GM19351 (cell line): Measurements from ENCODE around the gene SESN2.

Experiments
- ATAC-seq: cut with Tn5 transposase; IDR thresholded peaks from one replicate; pipeline ENCODE4 v1.9.1; 2021; ENCODE audit warnings: mild to moderate bottlenecking, moderate library complexity; ENCODE audit not compliant: unreplicated experiment

SESN2 gene, protein sequence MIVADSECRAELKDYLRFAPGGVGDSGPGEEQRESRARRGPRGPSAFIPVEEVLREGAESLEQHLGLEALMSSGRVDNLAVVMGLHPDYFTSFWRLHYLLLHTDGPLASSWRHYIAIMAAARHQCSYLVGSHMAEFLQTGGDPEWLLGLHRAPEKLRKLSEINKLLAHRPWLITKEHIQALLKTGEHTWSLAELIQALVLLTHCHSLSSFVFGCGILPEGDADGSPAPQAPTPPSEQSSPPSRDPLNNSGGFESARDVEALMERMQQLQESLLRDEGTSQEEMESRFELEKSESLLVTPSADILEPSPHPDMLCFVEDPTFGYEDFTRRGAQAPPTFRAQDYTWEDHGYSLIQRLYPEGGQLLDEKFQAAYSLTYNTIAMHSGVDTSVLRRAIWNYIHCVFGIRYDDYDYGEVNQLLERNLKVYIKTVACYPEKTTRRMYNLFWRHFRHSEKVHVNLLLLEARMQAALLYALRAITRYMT

DNA sequence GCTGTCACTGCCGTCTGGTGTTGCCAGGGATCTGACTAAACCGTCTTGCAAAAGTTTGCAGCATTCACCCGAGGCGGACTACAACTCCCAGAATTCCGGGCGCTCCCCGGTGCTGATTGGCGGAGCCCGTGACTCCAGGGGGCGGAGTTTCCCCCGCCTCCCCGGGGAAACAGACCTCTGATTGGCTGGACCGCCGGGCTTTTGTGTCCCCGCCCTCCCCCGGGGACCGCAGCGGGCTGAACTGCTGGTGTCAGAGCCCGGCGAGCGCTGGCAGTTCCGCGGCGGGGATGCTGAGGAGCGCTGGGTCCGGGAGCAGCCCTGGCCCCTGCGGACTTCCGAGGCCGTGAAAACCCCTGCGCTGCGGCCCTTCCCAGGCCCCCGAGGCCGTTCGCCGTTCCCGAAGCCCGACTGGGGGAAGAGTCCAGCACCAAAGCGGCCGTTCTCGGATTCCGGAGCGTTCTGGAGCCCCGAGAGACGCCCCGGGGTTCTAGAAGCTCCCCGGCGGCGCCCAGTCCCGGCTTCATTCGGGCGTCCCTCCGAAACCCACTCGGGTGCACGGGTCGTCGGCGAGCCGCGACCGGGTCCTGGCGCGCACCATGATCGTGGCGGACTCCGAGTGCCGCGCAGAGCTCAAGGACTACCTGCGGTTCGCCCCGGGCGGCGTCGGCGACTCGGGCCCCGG is at the start of gene SESN2:
Gene SESN2 (plus strand): TSS at position 267 of the 682 bp plus-strand sequence. CDS start 330 bp downstream, at position 597.
- peak; percentile 92 for ATAC-seq

DNA sequence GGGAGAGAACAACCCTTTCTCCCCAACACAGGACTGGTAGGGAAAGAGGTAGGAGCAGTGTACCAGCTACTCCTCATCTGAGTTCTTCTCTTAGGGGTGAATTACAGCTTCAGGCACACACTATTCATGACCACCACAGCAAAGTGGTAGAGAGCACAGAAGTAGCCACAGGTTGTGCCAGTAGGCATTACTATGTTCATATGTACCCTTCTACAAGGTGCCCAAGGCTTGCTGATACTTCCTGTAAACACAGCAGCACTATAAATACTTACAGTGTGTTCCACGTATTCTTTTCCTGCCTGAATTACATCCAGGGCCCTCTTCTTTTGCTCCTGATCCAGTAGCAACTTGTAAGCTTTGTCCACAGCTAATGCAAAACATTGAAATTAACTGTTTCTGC is 49.6 kb upstream of the SESN2 start:
- no peak for ATAC-seq

DNA sequence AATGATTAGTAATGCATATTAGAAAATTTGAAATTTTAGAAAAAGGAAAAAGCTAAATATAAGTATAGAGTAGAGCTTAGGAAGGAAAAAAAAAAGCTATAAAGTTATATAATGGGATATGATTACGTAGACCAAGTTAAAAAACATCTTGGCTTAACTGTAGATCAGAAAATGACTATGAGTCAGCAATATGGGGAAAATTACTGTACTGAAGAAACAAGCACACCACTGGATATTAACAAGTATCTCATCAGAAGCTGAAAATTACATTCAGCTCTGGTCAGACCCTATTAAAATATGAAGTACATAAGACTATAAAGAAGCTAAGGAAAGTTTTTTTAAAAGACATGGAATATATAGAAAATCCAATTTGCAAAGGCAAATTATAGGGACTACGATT is 46.0 kb upstream of the SESN2 start:
- no peak for ATAC-seq

DNA sequence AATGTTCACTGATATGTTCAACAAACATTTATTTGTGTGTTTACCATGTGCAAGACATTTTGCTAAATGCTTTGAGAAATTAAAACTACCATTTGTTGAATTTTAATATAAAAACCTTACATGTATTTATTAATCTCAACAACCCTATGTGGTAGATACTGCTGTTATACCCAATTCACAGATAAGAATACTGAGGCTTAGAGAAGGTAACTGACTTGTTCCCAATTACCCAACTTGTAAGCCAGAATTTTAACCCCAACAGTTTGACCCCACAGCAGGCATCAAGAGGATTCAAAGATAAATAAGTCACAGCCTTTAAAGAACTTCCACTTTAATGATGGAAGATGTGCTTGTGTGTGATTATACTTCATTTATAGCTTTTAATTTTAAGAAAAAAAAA is 30.2 kb upstream of the SESN2 start:
- no peak for ATAC-seq

DNA sequence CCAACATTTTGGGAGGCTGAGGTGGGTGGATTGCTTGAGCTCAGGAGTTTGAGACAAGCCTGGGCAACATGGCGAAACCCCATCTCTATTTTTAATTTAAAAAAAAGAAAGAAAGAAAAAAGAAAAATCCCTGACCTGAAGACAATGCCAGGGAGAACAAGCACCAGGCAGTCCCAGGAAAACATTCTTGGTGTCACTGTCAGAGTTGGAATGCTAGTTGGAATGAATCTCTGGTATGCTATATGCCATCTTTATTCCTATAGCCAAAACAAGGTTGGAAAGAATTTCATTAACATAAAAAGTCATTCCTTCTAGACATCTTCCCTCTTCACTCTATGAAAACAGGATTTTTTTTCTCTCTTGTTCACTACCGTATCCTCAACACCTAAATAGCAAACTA is 29.3 kb upstream of the SESN2 start:
- no peak for ATAC-seq

DNA sequence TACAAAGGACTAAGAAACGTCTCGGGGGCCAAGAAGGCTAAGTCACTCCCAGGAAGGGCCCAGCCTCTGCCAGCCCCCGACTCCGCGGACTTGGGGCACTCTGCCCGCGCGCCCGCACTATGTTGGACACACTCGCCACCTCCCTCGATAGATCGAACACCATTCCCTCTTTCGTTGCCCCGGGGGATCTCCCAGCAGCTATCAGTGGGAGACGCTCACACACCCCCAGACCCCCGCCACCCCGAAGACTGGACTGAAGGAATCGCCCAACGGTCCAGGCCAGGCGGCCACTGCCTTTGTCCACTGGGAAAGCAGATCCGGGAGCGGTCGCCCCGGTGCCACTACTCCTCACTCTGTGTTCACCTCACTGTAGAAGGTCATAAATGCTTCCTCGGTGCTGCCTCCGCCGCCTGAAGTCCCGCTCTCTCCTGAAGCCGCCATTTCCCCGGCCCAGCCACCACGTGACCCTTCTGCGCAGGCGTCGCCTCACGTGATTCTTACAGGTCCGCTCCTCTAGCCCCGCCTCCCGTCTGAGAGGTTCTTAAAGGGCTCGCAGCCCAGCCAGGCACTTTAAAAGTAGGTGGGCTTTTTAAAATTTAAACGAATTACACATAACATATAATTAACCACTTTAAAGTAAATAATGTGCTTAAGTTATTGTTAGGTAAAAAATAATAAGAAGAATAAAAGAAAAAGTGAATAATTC is 26.6 kb upstream of the SESN2 start, which contains the start of gene DNAJC8:
Gene DNAJC8 (minus strand): TSS at position 472 of the 706 bp plus-strand sequence. CDS start 31 bp downstream, at position 441.
- ATAC-seq: peak; percentile 63

DNA sequence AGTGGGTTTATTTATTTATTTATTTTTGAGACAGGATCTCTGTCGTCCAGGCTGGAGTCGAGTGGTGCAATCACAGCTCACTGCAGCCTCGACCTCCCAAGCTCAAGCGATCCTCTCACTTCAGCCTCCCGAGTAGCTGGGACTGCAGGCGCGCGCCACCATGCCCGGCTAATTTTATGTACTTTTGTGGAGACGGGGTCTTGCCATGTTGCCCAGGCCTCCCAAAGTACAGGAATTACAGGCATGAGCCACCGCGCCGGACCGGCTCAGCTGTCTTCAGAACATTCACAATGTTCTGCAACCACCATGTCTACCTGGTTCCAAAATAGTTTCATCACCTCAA is 26.1 kb upstream of the SESN2 start:
- no peak for ATAC-seq

DNA sequence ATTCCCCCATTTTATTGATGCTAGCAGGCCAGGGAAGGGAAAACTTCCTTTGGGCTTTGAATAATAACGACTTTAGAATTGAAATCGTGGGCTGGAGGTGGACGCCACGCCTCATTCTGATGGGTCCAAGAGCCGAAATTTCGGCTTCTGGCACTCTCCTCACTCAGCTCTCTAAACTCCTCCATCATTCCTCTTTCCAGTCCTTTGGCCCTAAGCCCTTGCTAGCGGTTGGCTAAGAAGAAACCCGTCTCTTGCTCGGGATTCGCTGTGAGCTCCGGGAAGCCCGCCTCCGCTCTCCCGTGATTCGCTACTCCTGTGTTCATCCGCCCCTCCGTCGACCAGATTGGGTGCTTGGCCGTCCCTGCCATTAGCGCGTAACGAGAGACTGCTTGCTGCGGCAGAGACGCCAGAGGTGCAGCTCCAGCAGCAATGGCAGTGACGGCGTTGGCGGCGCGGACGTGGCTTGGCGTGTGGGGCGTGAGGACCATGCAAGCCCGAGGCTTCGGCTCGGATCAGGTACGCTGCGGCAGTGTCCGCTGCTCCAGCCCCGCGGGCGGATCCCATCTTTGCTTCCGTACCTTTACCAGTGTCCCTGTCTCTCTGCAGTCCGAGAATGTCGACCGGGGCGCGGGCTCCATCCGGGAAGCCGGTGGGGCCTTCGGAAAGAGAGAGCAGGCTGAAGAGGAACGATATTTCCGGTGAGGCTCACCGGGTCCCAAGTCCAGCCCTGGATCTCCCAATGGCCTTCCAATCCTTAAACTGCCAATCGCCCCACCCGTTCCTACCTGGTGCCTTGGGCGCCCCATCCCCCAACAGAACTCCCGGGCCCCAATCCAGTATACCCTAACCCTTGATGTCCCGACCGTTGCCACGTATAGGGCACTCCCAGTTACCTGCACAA is 23.3 kb upstream of the SESN2 start, which contains the start of gene ATP5IF1:
Gene ATP5IF1 (plus strand): TSS at position 370 of the 901 bp plus-strand sequence. CDS start 60 bp downstream, at position 430.
- peak; percentile 81 for ATAC-seq

DNA sequence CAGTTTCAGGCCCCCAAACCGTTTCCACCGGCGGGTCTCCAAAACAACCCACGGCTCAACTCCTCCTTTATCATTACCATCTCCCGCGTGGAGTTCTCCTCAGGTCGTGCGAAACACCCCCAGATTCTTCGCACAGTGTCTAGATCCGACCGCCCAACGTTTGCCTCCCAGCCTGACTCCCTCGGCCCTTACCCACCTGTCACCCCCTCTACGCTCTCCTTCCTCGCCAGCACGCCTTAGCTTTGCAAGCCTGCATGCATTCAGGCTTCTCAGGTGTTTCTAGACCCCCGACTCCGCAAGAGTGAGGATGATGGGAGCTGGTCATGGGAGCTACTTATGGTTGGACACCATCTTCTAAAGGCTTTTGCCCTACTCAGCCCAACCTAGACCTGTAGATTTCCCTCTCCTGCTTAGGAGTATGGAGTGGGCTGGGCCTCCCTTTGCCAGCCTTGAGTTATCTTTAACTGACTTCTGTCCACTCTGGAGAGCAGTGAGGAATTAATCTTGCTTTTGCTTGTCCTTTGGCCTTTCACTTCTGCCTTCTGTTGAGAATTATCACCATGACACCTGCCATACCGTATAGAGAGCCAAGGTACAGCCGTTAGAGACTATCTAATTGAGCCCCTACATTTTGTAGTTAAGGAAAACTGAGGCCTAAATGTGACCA is 22.5 kb upstream of the SESN2 start:
- ATAC-seq: no peak

DNA sequence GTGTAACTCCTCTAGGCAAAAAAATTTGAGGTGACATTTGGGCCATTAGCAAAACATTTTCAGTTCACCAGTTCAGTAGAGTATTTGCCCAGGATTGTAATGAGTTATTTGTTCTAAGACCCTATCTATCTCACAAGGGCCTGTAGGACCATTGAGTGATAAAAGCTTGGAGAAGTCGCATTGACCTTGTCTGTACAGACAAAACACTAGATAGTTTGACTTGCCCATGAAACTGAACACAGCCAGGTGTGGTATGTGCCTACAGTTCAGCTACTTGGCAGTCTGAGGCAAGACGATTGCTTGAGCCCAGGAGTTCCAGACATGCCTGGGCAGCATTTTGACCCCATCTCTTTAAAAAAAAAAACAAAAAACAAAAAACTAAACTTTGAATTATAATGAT is 20.3 kb upstream of the SESN2 start:
- no peak for ATAC-seq

DNA sequence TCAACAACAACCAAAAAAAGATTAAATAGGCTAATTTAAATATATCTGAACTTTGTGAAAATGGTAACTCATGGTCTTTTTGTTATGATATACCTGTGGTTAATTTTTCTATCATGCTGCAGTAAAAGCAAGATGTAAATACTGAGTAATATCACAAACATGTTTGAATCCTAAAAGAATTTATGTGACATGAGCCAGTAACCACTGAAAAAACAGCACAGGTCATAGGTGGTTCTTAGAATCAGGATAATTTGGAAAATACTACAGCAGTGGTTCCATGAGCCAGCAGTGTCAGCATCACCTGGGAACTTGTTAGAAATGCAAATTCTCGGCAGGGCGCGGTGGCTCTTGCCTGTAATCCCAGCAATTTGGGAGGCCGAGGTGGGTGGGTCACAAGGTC is 19.3 kb upstream of the SESN2 start:
- ATAC-seq: no peak

DNA sequence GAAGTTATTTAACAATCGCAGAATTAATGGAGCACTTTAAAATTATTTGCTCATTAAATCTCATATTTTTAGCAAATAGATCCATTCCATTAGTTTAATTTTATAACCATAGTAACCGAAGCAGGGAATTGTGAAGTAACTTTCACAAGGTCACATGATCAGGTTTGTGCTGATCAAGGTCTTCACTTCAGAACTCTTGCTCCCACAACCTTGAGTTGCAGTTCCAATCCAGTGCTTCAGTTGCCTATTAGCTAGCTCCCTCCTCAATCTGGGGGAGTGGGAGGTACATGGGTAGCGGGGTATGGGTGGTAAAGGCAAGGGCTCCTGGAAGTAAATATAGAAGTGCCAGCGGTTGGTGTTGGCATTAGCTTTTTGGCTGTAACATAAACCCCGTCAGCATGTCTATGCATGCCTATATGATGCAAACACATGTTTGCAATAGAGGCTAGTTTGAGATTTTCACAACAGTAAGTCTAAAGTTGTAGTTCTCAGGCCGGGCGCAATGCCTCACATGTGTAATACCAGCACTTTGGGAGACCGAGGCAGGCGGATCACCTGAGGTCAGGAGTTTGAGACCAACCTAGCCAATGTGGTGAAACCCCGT is 17.6 kb upstream of the SESN2 start:
- no peak for ATAC-seq

DNA sequence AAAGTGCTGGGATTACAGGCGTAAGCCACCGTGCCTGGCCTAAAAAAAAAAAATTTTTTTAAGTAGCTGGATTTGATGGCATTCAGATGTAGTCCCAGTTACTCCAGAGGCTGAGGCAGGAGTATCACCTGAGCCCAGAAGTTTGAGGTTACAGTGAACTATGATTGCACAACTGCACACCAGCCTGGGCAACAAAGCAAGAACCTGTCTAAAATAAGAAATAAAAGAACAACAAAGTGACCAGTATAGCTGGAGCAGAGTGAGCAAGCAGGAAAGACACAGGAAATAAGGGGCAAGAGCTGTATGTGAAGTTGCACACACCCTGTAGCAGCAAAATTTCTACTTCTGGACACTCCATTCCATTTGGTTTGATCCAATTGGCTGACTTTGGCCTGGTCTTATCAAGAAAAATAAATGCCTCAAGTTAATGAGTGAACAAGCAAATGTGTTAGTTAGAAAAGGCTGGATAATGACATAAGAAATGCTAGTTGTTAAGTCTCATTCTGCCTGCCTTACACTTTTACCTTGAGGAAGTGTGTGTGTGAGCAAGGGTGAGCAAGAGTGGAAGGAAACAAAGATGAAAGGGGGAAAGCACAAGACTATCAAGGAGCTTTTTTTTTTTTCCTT is 15.5 kb upstream of the SESN2 start:
- ATAC-seq: no peak

DNA sequence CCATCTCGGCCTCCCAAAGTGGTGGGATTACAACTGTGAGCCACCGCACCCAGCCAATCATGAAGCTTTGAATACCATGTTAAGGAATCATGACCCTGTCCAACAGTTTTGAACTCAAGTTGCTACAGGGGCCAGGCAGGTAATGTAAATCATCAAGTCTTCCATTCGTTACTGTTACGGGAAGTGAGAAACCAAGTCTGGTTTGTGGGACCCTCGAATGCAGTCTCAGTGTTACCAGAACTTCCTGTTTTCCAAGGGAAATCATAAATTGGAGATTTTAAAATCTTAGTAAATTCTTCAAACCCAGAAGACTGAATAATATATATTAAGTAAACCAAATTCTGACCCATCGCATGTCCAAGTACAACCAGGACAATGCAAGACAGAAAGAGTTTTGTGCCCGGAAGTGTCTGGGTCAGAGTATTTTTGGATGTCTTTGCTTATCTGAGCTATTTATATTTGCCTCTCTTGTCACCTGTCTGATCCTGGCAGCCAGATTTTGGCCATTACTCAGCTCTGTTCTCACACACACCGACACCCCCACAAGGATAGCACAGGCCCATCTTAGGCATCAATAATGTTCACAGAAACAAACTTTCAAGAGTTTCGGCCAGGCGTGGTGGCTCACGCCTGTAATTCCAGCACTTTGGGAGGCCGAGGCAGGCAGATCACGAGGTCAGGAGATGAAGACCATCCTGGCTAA is 14.6 kb upstream of the SESN2 start:
- peak; percentile 29 for ATAC-seq

DNA sequence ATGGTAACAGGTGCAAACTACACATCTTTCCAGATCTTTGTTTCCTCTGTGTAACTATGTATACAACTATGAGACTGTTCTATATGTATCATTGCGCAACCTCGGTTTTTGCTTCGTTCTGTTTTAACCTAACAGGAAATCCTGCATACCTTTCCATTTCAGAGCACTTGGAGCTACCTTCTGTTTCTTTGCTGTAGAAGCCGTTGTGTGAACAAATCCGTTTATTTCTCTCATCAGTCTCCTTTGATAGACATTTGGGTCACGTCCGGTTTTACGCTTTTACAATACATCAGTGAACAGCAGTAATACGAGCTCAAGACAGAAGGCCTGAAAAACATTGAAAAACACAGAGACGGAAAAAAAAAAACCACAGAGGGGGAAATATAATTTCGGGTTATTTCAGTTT is 12.9 kb upstream of the SESN2 start:
- ATAC-seq: no peak

DNA sequence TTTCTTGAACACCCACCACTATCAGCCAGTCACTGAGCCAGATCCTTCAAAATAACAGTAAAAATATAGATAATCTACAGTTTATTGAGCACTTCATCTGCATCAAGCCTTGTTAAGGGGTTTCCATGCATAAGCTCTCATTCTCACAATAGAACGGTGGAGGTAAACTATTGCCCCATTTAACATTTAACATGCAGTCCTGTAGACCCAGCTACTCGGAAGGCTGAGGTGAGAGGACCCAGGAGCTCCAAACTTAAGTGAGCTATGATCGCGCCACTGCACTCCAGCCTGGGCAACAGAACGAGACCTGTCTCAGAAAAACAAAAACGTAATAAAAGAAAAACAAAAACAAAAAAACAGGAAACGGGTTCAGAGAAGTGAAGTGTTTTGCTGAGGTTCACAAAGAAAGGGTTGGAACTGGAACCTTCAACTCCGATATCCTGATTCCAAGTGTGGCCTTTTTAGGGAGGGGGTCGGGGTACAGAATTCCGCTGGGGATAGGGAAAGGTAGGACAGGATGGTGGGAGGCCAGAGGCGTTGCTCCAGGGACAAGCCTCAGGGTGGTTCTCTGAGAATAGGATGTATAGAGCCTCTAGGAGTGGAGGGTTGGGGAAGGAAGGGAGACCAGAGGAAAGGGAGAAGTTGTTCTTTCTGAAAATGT is 11.6 kb upstream of the SESN2 start:
- no peak for ATAC-seq

DNA sequence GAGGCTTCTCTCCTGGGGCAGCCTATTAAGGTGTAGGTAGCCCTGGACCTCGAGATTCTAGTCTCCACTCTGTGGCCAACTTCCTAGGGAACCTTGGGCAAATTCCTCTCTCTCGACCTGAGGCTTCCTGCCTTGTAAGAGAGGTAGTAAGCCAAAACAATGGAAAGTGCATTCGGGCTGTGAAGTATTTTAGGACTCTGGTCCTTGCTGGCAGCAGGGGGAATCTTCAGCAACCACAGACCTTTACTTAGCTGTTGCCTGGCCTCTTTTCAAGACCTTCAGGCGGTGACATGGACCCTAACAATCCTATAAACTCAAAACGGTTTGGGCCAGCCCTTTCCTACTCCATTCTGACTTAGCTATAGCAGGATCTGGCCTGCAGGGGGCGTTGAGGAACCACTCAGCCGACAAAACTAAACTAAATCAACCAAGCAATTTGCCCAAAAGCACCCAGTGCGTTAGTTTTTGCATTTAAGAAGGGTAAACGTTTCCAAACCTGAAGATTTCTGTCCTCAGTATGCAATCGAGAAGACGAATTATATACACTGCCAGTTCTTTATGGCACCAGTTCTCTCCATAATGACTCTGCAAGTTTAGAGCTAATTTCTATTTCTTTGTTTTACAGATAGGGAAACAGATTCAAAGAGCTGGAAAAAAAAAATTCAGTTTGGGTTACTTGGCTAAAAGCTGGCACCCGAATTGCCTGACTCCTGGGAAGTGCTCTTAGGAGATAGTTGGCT is 10.9 kb upstream of the SESN2 start:
- ATAC-seq: no peak
